Measurements from ENCODE around the gene TTLL3.

TTLL3 gene

DNA sequence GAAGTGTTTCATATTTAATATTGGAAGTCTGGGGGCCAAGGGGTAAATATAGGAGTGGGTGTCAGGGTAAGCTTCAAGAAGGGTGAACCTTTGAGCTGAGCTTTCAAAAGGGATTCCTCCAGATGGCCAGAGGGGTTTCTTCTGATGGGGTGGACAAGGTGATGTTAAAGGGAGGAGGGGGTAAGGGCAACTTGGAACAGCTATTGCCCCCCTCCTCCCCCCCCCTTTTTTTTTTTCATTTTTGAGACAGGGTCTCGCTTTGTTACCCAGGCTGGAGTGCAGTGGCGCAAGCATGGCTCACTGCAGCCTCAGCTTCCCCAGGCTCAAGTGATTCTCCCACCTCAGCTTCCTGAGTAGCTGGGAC lies 2.1 kb upstream of the TTLL3 start:
- no peak for DNase-seq (ENCODE audit: low read depth)

DNA sequence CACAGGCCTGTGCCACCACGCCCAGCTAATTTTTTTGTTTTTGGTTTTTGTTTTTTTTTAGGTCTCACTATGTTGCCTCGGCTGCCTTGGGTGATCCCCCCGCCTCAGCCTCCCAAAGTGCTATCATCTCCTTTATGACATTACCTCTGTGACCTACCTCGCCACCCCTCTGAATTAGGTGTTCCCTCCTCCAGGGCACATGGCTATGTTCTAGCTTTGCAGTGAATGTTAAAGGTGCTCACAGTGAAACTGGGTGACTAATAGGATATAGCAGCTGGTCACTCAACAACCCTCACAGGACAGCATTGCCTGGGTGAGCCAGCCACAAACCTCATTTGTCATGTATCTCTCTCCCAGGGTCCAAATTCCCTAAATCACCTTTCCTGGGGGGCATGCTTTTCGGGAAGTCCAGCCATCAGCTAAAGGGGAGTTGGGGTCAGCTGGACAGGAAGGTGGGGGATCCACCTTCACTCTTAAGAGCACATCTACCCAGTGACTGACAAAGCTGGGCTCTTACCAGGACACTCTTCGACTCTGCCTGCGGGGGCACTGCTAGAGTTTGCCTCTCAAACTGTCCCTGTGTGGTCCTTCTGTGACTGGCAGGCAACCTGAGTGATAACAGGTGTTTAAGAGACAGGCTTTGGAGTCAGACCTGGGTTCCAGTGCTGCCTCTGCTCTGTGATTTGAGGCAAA lies 1.6 kb upstream of the TTLL3 start:
- no peak for DNase-seq (ENCODE audit: low read depth)

DNA sequence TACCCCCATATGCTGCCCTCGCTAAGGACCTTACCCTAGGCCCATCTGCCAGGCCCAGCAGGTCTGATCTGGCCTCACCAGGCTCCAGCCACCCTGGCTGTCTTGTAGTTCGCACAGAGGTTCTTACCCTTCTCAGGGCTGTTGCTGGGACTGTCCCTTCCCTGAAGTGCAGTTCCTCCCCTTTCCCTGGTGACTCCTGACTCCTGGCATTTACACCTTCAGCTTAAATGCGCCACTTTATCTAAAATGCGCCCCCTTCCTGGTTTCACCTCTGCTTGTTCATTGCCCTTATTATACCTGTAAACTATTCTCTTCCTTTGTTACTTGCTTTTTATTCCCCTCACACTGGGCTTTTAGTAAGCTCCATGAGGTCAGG lies 835 bp upstream of the TTLL3 start:
- no peak for DNase-seq (ENCODE audit: low read depth)

DNA sequence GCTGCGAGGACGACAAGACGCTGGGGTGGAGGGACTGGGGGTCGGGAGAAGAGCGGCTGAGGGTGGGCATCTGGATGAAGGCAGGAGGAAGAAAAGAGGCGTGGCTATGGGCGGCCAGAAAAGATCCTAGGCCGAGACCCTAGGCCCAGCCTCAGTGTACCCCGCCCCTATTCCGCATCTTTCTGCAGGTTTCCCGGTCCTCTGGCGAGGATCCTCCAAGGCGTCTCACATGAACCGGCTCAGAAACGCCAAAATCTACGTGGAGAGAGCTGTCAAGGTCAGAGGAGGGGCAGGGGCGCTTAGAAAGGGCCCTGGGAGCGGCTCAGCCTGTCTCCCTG lies 340 bp downstream of the TTLL3 start:
- no peak for DNase-seq (ENCODE audit: low read depth)

DNA sequence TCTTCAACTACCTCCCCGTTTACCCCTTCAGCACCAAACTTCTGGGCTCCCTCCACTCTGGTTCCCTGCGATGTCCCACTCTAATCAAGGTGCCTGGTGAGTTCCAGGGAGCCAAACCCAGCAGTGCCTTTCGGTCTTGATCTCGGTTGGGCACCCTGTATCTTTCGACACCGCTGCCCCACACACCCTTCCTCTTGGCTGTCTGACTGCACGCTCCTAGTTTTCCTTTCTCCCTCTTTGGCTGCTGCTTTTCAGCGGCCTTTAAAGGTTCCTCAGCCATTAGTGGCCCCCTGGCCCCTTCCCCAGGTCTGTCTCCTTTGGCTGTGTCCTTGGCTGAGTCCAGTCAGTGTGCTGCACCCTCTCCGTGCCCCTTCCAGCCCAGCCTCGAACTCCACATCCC lies 784 bp downstream of the TTLL3 start:
- DNase-seq (ENCODE audit: low read depth): peak; percentile 22

DNA sequence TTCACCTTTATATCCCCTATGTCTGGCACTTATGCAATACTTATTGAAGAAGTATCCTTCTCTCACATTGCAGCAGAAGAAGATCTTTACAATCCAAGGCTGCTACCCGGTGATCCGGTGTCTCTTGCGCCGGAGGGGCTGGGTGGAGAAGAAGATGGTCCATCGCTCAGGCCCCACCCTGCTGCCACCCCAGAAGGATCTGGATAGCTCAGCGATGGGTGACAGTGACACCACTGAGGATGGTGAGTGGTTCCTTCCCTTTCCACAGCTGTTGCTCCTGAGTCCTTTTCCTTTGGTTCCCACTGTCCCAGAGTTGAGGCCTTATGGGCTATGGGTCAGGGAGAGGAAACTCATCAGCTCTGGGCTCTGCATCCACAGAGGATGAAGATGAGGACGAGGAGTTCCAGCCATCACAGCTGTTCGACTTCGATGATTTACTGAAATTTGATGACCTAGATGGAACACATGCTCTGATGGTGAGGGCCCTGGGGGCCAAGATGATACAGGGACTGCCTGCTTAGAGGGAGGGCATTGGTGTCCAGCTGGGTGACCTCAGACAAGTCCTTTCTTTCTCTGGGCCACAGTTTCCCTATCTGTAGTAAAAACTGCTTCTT lies 2.9 kb downstream of the TTLL3 start:
- no peak for DNase-seq (ENCODE audit: low read depth)

DNA sequence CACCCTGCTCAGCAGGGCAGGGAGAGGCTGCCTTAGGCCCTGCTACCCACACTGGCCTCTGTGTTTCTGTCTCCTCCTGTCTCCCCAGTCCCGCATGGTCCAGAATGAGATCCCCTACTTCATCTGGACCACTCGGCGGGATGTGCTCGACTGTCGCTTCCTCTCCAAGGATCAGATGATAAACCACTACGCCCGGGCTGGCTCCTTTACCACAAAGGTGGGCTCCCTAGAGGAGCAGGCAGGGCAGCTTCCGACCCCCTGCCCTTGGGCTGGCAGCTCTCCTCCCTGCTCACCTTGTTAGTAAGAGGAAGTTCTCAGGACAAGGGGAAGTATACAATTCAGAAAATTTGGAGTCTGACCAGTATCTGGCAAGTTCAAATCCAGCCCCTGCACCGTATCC lies 5.9 kb downstream of the TTLL3 start:
- DNase-seq (ENCODE audit: low read depth): no peak

DNA sequence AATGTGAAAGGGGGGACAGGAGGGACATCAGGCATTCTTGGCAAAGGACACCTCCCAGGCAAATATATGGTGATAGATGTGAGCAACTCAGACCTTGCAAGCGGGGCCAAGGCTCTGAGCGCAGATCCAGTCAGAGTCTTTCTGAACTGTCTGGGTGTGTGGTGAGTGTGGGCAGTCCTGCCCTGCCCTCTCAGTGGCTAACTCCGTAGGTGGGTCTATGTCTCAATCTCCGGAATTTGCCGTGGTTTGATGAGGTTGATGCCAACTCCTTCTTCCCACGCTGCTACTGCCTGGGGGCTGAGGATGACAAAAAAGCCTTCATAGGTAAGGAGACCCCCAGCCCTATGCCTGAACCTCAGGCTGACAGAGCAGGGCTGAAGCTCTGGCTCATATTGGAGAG lies 7.4 kb downstream of the TTLL3 start:
- DNase-seq (ENCODE audit: low read depth): no peak

DNA sequence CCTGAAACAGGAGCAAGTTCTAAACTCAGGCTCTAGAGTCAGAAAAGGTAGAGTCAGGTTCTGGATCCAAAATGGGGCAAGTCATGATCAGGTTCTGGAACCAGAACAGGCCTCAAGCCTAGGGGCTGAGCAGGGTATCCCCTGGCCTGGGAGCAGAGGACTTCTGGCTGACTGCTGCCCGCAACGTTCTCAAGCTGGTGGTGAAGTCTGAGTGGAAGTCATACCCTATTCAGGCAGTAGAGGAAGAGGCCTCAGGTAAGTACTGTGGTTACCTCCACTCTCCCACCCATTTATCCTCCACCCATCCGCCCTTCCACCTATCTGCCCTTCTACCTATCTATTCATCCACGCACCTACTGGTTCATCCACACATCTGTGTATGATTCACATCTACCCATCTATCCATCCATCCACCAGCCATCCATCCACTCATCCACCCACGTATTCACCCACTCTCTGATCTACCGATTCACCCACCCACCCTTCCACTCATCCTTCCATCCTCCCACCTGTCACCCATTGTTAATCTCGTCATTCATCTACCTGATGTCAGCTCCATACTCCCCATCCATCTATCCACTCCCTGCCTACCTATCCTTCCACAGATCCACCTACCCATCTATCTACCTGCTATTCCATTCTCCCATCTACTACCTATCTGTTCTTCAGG lies 8.7 kb downstream of the TTLL3 start:
- no peak for DNase-seq (ENCODE audit: low read depth)

DNA sequence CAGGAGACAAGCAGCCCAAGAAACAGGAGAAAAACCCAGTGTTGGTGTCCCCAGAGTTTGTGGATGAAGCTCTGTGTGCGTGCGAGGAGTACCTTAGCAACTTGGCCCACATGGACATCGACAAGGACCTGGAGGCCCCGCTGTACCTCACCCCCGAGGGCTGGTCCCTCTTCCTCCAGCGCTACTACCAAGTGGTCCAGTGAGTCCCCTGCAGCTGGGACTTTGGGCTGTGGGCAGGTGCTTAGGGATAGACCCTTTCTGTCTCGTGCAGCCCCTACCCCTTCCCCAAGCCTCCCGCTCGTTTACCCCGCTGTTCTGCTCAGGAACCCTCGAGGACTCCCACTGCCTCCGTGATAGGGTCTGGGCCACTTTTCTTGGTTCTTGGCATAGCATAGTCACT lies 10.5 kb downstream of the TTLL3 start:
- no peak for DNase-seq (ENCODE audit: low read depth)

DNA sequence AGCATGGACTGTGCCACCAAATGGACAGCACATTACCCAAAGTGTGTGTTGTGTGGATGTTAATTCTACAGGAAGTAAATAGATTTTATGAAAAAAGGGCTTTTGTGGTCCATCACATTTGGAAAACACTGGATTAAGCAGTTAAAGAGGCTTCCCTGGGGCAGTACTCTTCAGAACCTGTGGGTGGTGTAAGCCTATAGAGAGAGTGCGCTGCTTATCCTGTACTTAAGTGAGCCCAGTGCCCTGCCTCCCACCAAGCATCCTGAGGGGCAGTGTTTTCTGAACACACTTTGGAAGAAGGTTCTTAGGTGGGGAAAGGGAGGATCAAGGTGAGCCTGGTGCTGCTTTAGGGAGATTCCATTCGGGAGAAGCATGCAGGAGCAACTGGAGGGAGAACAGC lies 10.9 kb downstream of the TTLL3 start:
- no peak for DNase-seq (ENCODE audit: low read depth)

DNA sequence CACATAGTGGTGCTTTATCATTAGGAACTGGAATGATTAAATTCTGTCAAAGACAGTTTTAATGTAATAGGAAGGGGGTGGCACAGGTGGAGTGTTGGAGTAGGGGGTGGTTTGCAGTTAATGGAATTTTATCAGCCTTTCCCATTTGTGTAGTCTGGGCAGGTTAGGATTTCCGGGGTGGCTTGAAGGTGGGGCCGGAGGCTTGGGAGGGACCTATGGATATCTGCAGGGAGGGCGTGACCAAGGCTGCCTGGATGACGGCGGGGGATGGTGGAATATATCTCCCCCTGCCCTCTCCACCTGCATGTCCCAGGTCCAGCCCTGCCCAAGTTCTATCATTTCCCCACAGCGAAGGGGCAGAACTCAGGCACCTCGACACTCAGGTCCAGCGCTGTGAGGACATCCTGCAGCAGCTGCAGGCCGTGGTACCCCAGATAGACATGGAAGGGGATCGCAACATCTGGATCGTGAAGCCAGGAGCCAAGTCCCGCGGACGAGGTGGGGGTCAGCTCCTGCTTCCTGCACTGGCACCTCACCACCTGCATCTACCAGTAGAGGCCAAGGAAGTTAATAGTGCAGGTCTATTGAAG lies 15.5 kb downstream of the TTLL3 start:
- no peak for DNase-seq (ENCODE audit: low read depth)

DNA sequence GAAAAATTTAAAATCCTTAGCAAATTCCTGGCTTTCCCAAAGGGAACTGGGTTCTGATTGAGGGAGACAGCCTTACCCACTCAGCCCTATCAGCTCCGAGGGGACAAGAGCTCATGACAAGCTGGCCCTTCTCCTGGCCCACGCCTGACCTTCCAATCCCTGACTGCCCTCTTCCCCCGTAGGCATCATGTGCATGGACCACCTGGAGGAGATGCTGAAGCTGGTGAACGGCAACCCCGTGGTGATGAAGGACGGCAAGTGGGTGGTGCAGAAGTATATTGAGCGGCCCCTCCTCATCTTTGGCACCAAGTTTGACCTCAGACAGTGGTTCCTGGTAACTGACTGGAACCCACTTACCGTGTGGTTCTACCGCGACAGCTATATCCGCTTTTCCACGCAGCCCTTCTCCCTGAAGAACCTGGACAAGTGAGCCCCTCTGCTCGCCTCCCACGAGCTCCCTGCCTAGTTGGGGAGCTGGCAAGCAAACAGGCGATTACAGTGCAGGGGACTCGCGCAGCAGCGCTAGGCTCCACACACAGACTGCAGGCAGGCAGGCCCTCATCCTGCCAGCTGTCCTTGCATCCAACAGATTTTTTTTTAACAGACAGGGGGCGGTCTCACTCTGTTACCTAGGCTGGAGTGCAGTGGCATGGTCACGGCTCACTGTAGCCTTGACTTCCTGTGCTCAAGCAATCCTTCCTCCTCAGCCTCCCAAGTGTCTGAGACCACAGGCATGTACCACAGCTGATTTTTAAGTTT lies 16.9 kb downstream of the TTLL3 start:
- no peak for DNase-seq (ENCODE audit: low read depth)

DNA sequence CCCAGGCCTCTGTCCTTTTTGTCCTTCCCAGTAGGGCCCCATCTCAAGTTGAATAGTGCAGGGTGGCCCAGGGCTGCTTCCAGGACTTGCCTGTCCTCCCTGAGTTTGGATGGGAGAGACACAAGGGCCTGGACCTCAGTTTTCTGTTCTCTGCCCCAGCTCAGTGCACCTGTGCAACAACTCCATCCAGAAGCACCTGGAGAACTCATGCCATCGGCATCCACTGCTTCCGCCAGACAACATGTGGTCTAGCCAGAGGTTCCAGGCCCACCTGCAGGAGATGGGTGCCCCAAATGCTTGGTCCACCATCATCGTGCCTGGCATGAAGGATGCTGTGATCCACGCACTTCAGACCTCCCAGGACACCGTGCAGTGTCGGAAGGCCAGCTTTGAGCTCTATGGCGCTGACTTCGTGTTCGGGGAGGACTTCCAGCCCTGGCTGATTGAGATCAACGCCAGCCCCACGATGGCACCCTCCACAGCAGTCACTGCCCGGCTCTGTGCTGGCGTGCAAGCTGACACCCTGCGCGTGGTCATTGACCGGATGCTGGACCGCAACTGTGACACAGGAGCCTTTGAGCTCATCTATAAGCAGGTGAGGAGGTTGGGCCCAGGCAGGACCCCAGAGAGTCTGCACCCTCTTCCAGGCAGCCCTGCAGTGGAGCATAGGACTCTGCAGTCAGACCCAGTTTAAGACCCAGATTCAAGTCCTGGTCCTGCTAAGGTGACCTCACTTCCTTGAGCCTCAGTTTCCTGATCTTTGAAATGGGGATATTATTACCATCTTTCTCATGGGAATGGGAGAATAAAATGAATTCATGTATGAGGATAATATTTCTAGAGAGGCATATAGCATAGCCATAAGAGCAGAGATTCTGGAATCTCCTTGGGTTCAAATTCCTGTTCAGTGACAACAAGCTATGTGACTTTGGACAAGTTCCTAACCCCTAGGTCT lies 19.0 kb downstream of the TTLL3 start:
- DNase-seq (ENCODE audit: low read depth): no peak

DNA sequence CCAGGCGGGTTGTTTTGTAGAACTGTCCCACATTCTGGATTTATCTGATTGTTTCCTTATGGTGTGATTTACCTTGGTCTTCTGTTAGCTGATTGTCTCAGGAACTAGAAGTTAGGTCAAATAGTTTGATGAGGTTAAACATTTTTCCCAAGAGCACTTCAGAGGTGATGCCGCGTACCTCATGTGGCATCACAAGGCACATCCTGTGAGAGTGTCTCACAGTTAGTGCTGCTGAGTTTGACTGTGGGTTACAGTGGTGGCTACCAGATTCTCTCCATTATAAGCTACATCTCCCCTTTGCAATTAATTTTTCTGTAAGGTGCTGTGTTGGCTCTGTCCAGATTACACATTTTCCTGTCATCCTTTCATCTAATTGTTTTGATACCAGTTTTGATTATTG lies 21.2 kb downstream of the TTLL3 start:
- no peak for DNase-seq (ENCODE audit: low read depth)

DNA sequence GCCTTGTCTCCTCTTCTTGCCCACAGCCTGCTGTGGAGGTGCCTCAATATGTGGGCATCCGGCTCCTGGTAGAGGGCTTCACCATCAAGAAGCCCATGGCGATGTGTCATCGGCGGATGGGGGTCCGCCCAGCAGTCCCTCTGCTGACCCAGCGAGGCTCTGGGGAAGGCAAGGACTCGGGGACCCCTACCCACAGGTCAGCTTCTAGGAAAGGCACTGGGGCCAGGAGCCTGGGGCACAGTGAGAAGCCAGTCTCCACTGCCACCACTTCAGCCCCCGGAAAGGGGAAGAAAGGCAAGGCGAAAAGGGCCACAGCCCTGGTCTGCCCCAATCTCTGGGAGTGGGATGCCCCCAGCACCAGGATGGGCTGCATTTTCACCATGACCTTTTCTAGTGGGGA lies 23.0 kb downstream of the TTLL3 start:
- no peak for DNase-seq (ENCODE audit: low read depth)

DNA sequence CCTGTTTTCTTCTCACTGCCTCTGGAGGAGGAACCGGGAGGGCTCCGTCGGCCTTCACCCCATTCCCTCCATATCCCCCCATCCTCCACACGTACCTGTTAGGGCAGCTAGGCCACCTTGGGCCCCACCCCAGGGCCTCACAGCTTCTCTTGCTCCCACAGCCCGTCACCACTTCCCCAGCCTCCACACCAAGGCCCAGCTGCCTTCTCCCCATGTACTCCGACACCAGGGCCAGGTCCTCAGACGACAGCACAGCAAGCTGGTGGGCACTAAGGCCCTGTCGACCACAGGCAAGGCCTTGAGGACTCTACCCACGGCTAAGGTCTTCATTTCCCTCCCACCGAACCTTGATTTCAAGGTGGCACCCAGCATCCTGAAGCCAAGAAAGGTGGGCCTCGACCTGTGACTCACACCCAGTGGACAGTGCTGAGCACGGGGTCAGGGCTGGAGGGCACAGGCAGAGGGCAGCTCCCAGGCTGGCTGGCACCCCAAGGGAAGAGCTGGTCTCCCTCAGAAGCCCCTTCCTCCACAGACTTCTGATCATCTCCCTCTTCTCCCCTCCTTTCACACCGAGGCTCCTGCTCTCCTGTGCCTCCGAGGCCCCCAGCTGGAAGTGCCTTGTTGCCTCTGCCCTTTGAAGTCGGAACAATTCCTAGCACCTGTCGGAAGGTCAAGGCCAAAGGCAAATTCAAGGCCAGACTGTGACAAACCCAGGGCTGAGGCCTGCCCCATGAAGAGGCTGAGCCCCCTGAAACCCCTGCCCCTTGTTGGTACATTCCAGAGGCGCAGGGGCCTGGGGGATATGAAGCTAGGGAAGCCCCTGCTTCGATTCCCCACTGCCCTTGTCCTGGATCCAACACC lies 24.7 kb downstream of the TTLL3 start:
- no peak for DNase-seq (ENCODE audit: low read depth)

DNA sequence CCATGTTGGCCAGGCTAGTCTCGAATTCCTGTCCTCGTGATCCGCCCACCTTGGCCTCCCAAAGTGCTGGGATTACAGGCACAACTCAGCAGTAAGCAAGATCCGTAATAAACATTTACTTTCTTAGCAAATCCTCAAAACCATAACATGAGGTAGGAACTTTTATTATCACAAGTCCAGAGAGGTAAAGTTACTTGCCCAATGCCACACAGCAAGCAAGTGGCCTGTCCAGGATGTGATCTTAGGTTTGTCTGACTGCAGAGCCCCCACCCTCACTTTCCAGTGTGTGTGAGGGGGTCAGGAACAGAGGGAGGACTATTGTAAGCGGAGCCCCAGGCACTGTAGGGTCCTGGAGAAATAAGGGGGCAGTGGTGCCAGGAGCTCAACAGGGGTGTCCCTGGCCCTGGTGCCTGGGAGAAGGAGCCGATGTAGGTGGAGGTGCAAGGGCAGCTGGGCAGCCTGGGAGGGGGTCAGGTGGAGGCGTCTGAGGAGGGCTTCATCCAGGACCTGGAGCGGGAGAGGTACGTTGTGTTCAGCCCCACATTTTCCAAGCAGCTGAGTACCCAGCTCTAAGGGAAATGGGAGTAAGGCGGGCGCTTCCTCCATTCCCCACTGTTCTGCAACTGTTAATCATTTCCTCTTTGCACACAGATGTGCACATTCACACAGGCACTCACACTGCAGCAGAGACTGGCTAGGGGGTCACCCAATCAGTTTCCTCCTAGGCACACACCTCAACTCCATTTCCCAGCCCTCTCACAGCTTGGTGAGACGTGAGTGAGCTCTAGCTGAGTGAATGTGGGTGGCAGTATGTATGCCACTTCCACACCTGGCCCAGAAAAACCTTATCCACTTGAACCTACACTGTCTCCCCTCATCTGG lies 27.9 kb downstream of the TTLL3 start:
- no peak for DNase-seq (ENCODE audit: low read depth)

DNA sequence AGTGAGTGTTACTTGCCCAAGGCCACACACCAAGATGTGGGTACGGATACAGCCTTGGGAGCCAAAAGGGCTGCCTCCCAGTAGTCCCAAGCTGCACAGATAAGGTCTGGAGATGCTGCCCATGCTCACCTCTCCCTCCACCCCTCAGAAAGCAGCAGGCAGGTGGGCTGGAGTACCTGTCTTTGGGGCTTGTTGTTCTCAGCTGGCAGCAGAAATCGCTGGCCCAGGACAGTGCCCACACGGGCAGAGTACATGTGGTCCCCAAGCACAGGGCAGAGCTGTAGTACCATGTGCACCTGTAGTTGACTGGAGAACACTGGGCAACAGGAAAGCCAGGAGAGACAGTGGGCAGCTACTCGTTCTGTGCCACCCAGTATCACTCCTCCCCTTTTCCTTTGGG lies 28.8 kb downstream of the TTLL3 start:
- DNase-seq (ENCODE audit: low read depth): no peak

DNA sequence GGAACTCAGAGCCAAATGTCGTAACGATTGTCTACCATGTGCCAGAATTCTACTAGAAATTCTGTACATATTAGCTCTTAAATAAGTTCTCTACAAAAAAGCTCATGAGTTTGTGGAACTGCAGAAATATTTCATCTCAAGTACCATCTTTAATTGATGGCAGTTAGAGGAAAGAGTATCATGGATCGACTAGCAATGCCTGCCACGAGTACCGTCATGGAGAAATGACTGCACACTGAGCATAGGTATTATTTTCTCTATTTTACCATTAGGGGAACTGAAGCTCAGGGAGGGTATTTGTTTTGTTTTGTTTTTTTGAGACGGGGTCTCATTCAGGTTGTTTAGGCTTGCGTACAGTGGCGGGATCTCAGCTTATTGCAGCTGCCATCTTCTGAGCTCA lies 31.0 kb downstream of the TTLL3 start:
- DNase-seq (ENCODE audit: low read depth): no peak

Measured in fibroblast of gingiva (primary cell).